PC-9 (cell line): ENCODE measurements around the gene THBD. TPM values are rescaled to one million over a fixed set of nuclear protein-coding genes. Genes with fewer than 3 reads are reported as not detected.

Source experiments
- BruUV-seq: library from RNA; stranded (reverse); fragments of 400-500 nt; replicated peaks from 2 replicates; lab custom pipeline; 2021; lab: Mats Ljungman, UMichigan
- CTCF ChIA-PET: fragments of 300-600 bp; sonication (Branson Sonifier 250); formaldehyde crosslinking; loops from one replicate; lab custom pipeline; 2022; ENCODE audit warnings: antibody characterized with exemption; lab: Charles Lee
- POLR2A ChIA-PET: fragments of 300-600 bp; sonication (Branson Sonifier 250); formaldehyde crosslinking; loops from one replicate; lab custom pipeline; 2022; ENCODE audit warnings: antibody characterized with exemption; ENCODE audit not compliant: unreplicated experiment; lab: Charles Lee
- DNase-seq, 2 experiments: peaks; one replicate each; pipeline versions ENCODE4 v3.0.0 to v3.0.0-alpha.2; 2015 to 2022; ENCODE audit warnings: mixed read lengths in 1 of 2
- H2AFZ ChIP-seq: fragments of 200-600 bp; sonication (generic); 2 replicates; pipeline ENCODE4 v1.8.1; 2017; ENCODE audit warnings: antibody characterized with exemption
- H3F3A ChIP-seq: fragments of 200-600 bp; sonication (generic); 2 replicates; pipeline ENCODE4 v1.8.1; 2017; ENCODE audit warnings: antibody characterized with exemption, mild to moderate bottlenecking, low read depth; ENCODE audit not compliant: insufficient read depth
- H3K27ac ChIP-seq: fragments of 200-600 bp; sonication (generic); 2 replicates; pipeline ENCODE4 v1.6.1; 2016; ENCODE audit warnings: mixed run types
- H3K27me3 ChIP-seq: fragments of 200-600 bp; sonication (generic); 2 replicates; pipeline ENCODE4 v1.6.1; 2016; ENCODE audit warnings: low read depth, mixed run types; ENCODE audit not compliant: insufficient read depth
- H3K36me3 ChIP-seq: fragments of 200-600 bp; sonication (generic); 2 replicates; pipeline ENCODE4 v1.6.1; 2016; ENCODE audit warnings: low read depth, mixed run types
- H3K4me1 ChIP-seq: fragments of 200-600 bp; sonication (generic); replicated peaks from 2 replicates; pipeline ENCODE4 v1.6.1; 2016; ENCODE audit warnings: mixed run types; ENCODE audit not compliant: insufficient read depth
- H3K4me2 ChIP-seq: fragments of 200-600 bp; sonication (generic); 2 replicates; pipeline ENCODE4 v1.6.1; 2017; ENCODE audit warnings: mixed run types
- H3K4me3 ChIP-seq: fragments of 200-600 bp; sonication (generic); 2 replicates; pipeline ENCODE4 v1.6.1; 2016; ENCODE audit warnings: mixed run types
- H3K79me2 ChIP-seq: fragments of 200-600 bp; sonication (generic); 2 replicates; pipeline ENCODE4 v1.6.1; 2017; ENCODE audit warnings: low read depth, mixed run types
- H3K9me2 ChIP-seq: fragments of 200-600 bp; sonication (generic); 2 replicates; pipeline ENCODE4 v1.8.1; 2017; ENCODE audit warnings: mild to moderate bottlenecking; ENCODE audit not compliant: insufficient read depth
- H3K9me3 ChIP-seq: fragments of 200-600 bp; sonication (generic); 2 replicates; pipeline ENCODE4 v1.8.1; 2016; ENCODE audit warnings: low read depth; ENCODE audit not compliant: insufficient read depth
- H4K20me1 ChIP-seq: fragments of 200-600 bp; sonication (generic); 2 replicates; pipeline ENCODE4 v1.8.1; 2017; ENCODE audit not compliant: insufficient read depth
- EZH2 ChIP-seq: fragments of 200-600 bp; sonication (generic); IDR thresholded peaks from 2 replicates; pipeline ENCODE4 v1.8.0; 2017; ENCODE audit warnings: antibody characterized with exemption, low read depth
- intact Hi-C: fragments of 100-400 bp; cut with micrococcal nuclease; formaldehyde crosslinking; loops from one replicate; pipeline ENCODE4 v1.10.0; 2022; ENCODE audit not compliant: unreplicated experiment
- total RNA-seq: library from RNA; stranded (reverse); gene quantifications from 2 replicates; pipeline ENCODE4 v1.2.3, GENCODE V29; 2021
- TF ChIP-seq, protein P1 (sequence below): fragments of 200-600 bp; sonication (generic); conservative IDR thresholded peaks from 2 replicates; pipeline ENCODE4 v1.6.1; 2017; ENCODE audit warnings: mixed run types, antibody characterized with exemption, mild to moderate bottlenecking, moderate library complexity

The THBD gene
- total RNA-seq, 1 experiment from 2014 or later = 1.7 TPM

GRCh38 chr20:23039885-23040508 is 9.5 kb downstream of the THBD start:
- Histone ChIP-seq H3K79me2 (0 out of 2 replicates have a peak, but pooled peaks cover under 1% of the 10 kb centered on the region), H3K36me3 (no peaks in the 10 kb centered on the region), H3K9me2 (no peaks in the 10 kb centered on the region), H3K27ac (no peak overlapping the region), H4K20me1 (no peaks in the 10 kb centered on the region), H3K4me3 (no peak overlapping the region), H3K4me2 (no peak overlapping the region), H3K27me3 (no peaks in the 10 kb centered on the region), H3K4me1 (peaks cover 8% of the 10 kb centered on the region; the same call in 1 of the 2 replicates), H2AFZ (no peak overlapping the region), H3K9me3 (no peaks in the 10 kb centered on the region), H3F3A (peaks cover 4% of the 10 kb centered on the region; the same call in 1 of the 2 replicates)
- intact Hi-C loops = loop anchor here (10.0 kb wide), 1 partner anchor 705 kb away; no protein-coding TSS in a partner anchor
- ChIA-PET CTCF (no interaction called here), POLR2A (no interaction called here)
- BruUV-seq = no TSS peak
- peak in 1 of 2 experiments; percentile 46 for DNase-seq
- TF ChIP-seq EZH2 = no peak
- TF ChIP-seq, protein P1, sequence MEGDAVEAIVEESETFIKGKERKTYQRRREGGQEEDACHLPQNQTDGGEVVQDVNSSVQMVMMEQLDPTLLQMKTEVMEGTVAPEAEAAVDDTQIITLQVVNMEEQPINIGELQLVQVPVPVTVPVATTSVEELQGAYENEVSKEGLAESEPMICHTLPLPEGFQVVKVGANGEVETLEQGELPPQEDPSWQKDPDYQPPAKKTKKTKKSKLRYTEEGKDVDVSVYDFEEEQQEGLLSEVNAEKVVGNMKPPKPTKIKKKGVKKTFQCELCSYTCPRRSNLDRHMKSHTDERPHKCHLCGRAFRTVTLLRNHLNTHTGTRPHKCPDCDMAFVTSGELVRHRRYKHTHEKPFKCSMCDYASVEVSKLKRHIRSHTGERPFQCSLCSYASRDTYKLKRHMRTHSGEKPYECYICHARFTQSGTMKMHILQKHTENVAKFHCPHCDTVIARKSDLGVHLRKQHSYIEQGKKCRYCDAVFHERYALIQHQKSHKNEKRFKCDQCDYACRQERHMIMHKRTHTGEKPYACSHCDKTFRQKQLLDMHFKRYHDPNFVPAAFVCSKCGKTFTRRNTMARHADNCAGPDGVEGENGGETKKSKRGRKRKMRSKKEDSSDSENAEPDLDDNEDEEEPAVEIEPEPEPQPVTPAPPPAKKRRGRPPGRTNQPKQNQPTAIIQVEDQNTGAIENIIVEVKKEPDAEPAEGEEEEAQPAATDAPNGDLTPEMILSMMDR = no peak

- intact Hi-C loops = no loop called here
- no peak for DNase-seq
- no TSS peak for BruUV-seq
- Histone ChIP-seq H3K4me3 (no peak overlapping the region), H3K4me1 (peaks cover 8% of the 10 kb centered on the region; the same call in 1 of the 2 replicates), H3K4me2 (no peak overlapping the region), H3K79me2 (no peaks in the 10 kb centered on the region), H3K9me2 (no peaks in the 10 kb centered on the region), H3K27me3 (no peaks in the 10 kb centered on the region), H3K27ac (no peak overlapping the region), H3K36me3 (no peaks in the 10 kb centered on the region), H4K20me1 (no peaks in the 10 kb centered on the region), H3K9me3 (no peaks in the 10 kb centered on the region), H3F3A (peaks cover 4% of the 10 kb centered on the region; the same call in 1 of the 2 replicates), H2AFZ (no peak overlapping the region)
- TF ChIP-seq, protein P1 = no peak
- no peak for TF ChIP-seq EZH2
- ChIA-PET POLR2A (no interaction called here), CTCF (no interaction called here)
Measured at GRCh38 chr20:23039136-23039875, 10.2 kb downstream of the THBD start.

GRCh38 chr20:23037017-23037481 is 12.4 kb downstream of the THBD start:
- peaks cover 4% of the 10 kb centered on the region; the same call in 1 of the 2 replicates for H3F3A ChIP-seq
- ChIA-PET CTCF (no interaction called here), POLR2A (interaction anchor here (0.6 kb wide), 1 partner anchor 914 kb away, joined by 7 read pairs; no protein-coding TSS in a partner anchor)
- intact Hi-C loops = no loop called here
- no peaks in the 10 kb centered on the region for H3K36me3 ChIP-seq
- H3K4me3 ChIP-seq = no peak overlapping the region
- no peak overlapping the region for H3K27ac ChIP-seq
- no peak overlapping the region for H3K4me2 ChIP-seq
- H3K9me3 ChIP-seq = no peaks in the 10 kb centered on the region
- no peaks in the 10 kb centered on the region for H4K20me1 ChIP-seq
- TF ChIP-seq, protein P1 = no peak
- TF ChIP-seq EZH2 = no peak
- H3K79me2 ChIP-seq = no peaks in the 10 kb centered on the region
- no TSS peak for BruUV-seq
- no peak for DNase-seq
- no peaks in the 10 kb centered on the region for H3K9me2 ChIP-seq
- peaks cover 8% of the 10 kb centered on the region; the same call in 1 of the 2 replicates for H3K4me1 ChIP-seq
- no peak overlapping the region for H2AFZ ChIP-seq
- peaks cover 4% of the 10 kb centered on the region; the same call in 1 of the 2 replicates for H3K27me3 ChIP-seq
